Measurements from ENCODE around the gene ARID3C.
A peak's percentile ranks its signal among the peaks of the same experiment; 100 is the strongest.

Gene ARID3C

GRCh38 chr9:34633851-34634550 lies 5.1 kb upstream of the ARID3C start:
- Histone ChIP-seq H3K4me3 (no peak overlapping the region), H3K27ac (peak overlapping the region in 1 of 21 experiments; percentile 1)

DNA sequence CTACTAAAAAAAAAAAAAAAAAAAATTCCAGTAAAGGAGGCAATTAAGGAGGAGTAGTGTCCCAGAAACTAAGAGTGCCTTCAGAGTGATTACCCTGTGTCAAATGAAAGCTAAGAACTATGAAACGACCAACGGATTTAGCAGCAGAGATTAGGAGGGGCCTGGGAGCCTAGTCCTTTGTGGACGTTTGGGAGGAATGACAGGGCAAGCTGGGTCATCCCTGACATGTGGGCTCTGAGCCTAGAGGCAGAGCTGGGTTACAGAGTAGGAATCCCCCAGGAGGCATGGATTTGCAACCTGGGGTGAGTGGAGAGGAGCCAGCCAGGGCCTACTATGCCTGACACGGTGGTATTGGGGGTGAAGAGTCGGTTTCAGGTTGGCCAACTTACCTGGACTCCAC lies 4.3 kb upstream of the ARID3C start:
- Histone ChIP-seq H3K4me3 (no peak overlapping the region), H3K27ac (peak overlapping the region in 1 of 21 experiments; percentile 1)

GRCh38 chr9:34630402-34631154 lies 1.7 kb upstream of the ARID3C start:
- Histone ChIP-seq H3K27ac (no peak overlapping the region), H3K4me3 (no peak overlapping the region)

GRCh38 chr9:34629491-34629808 lies 584 bp upstream of the ARID3C start:
- Histone ChIP-seq H3K4me3 (no peak overlapping the region), H3K27ac (no peak overlapping the region)

GRCh38 chr9:34627716-34628655 lies 880 bp downstream of the ARID3C start:
- Histone ChIP-seq H3K27ac (no peak overlapping the region), H3K4me3 (peak overlapping the region in 1 of 7 experiments; percentile 42)

DNA sequence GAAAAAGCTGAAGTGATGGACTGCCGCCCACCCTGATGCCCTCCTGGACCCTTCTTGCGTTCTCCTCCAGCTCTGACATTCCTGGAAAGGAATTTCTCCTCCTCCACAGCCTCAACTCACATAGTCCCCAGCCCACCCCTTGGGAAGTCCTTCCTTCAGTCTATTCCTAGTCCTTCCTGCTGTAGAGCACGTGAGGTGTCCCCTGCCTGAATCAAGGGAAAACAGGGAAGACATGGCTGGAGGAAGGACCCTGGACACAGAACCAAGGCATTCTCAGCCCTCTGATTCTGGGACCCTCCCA lies 3.7 kb downstream of the ARID3C start:
- Histone ChIP-seq H3K4me3 (no peak overlapping the region), H3K27ac (no peak overlapping the region)

- no peak overlapping the region for H3K4me3 ChIP-seq
Observed at GRCh38 chr9:34624475-34625185, 4.2 kb downstream of the ARID3C start.

DNA sequence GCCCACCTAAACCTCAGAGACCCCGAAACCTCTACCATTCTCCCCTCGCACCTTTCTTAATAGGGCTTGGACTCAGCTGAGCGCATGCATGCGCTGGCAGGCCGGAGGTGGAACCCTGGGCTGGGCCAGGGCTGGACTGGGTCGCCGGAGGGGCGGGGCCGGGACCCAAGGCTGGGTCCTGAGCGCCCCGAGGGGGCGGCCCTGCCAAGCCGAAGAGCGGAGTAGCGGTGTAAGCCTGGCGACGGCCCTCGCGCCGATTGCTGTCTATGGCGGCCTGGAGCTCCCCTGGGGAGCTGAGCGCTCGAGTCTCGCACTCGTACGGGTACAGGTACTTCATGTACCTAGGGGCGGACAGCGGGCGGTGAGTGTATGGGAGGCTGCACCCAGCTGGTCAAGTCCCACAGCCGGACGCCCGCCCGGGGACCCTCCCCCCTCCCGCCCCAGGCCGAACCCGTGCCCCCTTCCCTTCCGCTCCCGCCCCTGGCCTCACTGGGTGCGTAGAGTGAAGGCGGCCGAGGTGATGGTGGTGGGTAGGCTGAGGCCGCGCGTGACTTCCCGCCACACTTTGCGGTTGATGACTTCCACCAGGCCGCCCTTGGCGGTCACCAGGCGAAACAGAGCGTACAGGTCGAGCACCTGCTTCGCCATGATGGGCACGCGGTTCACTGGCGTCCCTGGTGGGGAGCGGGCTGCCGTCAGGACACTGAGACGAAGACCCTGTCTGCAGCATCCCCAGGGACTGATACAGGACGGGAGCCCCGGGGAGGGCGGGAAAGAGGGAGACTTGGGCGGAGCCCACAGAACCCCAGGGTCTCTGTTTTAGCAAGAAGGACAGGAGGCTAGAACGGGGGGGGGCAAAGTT lies 5.3 kb downstream of the ARID3C start:
- no peak overlapping the region for H3K27ac ChIP-seq
- no peak overlapping the region for H3K4me3 ChIP-seq

More at GRCh38 chr9:34624475-34625185, 4.2 kb downstream of the ARID3C start:
- H3K27ac ChIP-seq, result no peak overlapping the region

GRCh38 chr9:34620061-34620994 lies 8.5 kb downstream of the ARID3C start, which contains the start of gene DCTN3:
Gene DCTN3, minus strand, starts transcription at chr9:34620495. Its CDS starts 31 bp downstream, at chr9:34620464.
- peak within 1 kb of the TSS; percentile 59 to 93 (median 68) for H3K4me3 ChIP-seq
- peak within 1 kb of the TSS; percentile 28 to 86 (median 76) for H3K27ac ChIP-seq

GRCh38 chr9:34615132-34615531 lies 13.7 kb downstream of the ARID3C start:
- Histone ChIP-seq H3K27ac (no peak overlapping the region), H3K4me3 (no peak overlapping the region)

DNA sequence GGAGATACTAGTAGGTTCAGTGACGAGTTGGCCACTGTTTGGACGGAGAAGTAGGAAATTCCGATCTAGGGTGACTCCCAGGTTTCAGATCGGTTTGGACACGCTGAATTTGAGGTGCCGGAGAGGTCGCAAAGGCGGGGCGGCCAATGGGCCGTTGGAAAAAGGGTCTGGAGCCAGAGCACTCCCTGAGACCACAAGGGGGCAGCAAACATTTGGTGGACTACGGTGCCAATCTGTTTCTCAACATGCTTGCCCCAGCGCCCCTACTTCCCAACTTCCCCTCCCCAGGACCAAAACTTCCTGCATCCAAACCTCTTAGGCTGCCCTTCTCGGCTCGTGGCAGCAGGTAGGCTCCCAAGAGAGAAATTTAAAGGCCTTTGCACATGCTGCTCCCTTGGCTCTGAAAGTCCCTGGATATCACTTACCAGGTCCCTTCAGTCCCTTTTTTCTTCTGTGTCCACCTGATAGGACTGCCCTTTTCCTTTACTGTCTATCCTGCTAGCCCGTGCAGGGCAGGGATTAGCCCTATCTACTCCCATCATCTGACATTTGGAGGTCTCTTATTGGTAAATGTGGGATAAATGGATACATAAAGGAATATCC lies 16.0 kb downstream of the ARID3C start:
- H3K4me3 ChIP-seq, result peak overlapping the region; percentile 50 to 77 (median 60)
- peak overlapping the region in 17 of 21 experiments; percentile 81 to 97 (median 89) for H3K27ac ChIP-seq

DNA sequence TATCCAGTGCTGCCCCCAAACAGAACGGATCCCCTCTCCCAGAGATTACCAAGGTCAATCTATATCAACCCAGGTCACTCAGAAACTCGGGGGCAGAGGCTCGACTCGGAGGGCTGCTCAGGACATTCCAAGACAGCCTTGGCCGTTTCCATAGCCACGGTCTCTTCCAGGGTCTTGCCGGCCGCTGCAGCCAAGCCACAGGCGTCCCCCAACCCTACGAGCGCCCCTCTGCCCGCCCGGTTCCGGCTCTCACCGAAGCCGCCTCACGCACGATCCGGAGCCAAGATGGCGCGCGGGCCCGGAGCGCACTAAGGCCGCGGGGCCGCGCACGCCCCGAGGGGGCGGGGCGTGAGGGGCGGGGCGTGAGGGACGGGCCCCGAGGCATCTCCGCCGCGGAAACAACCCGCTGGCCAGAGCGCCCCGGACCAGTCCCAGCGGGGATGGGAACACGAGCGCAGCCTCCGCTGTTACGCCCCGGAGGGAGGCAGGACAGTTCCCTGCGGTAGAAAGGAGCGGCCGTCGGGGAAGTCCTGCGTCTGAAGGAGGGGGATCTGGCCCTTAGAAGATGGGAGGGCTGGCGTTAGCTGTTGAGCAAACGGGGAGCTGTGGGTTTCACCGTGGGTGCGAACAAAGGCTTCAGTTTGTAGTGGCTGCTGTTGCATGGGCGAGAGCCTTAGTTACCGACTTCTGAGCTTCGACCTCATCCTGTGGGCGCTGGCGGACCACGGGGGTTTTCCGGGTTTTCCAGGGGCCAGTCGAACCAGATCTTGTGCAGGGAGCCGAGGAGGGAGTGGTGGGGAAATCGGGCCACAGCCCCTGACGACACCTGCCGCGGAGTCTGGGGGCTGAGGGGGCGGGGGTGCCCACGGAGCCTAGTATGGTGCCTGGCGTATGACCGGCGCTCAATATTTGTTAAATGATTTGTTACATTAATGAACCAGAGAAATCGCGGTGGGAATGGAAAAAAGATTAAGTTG lies 16.8 kb downstream of the ARID3C start, which contains the start of gene RPP25L:
Gene RPP25L, minus strand, starts transcription at position 287 of the 977 bp plus-strand sequence. CDS start 801 bp downstream, outside the sequence.
- peak within 1 kb of the TSS; percentile 45 to 97 (median 87) for H3K27ac ChIP-seq
- peak within 1 kb of the TSS; percentile 50 to 77 (median 60) for H3K4me3 ChIP-seq

DNA sequence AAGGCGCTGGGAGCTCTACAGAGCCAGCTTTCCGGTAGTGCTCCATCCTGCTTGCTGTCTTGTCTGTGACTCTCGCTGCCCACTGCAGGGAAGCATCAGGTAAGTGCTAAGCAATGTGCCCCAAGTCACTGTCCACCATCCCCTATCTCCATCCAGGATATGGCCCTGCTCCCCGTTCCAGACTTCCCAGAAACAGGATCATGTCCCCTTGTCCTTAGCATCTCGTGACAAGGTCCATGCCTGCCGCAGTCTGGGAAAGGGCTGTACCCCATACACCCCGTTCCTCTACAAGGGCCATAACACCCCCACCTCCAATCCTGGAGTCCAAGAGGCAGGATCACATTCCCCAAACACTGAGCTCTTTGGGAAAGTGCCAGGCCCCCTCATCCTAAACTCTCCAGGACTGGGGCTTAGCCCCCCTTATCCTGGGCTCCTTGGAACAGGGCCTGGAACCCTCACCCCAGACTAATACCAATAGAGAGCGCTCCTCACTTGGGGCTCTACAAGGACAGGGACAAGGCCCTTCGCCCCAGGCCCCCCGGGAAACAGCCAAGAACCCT lies 17.5 kb downstream of the ARID3C start:
- peak overlapping the region; percentile 50 to 77 (median 60) for H3K4me3 ChIP-seq
- H3K27ac ChIP-seq, result peak overlapping the region; percentile 45 to 97 (median 87)

GRCh38 chr9:34610434-34611206 lies 18.2 kb downstream of the ARID3C start:
- Histone ChIP-seq H3K4me3 (peak overlapping the region in 5 of 7 experiments; percentile 50 to 77 (median 60)), H3K27ac (peak overlapping the region in 3 of 21 experiments; percentile 9 to 91 (median 81))

DNA sequence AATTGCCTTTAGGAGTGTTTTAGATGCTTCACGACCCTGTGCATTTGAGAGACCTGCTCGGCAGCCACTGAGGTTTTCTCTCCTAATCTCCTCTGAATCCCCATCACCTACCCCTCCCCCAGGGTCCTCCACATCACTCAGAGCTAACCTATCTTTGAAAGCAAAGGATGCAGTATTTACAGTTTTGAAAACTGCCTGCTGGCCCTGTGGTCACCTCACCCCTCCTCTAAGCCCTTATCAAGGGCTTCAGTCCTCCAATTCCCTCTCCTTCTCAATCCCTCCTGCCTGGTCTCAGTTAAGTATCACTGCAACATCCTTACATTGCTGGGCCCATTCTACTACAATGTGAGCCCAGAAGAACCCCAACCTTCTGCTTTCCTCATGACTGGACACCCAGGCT lies 21.5 kb downstream of the ARID3C start:
- no peak overlapping the region for H3K27ac ChIP-seq
- no peak overlapping the region for H3K4me3 ChIP-seq
